ENCODE measurements around the gene PDE11A.

PDE11A gene

DNA sequence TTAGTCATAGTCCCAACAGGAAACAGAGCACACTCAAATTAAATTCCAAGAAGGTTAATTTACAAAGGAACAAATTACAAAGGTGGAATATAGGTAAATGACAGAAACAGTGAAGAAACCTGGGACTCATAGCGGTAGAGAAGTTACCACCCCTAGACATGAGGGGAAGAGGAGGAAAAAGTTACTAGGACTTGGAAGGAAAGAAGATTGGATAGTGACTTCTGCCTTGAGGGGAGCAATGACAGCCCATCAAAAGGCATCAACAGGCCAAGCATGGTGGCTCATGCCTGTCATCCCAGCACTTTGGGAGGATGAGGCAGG, 2.4 kb upstream of the PDE11A start:
- no peaks in the 10 kb centered on the region for H3K9me3 ChIP-seq (ENCODE audit: insufficient read depth, low read length)
- H3K79me2 ChIP-seq (ENCODE audit: insufficient read depth, low read length), result no peaks in the 10 kb centered on the region
- TF ChIP-seq, protein P1, sequence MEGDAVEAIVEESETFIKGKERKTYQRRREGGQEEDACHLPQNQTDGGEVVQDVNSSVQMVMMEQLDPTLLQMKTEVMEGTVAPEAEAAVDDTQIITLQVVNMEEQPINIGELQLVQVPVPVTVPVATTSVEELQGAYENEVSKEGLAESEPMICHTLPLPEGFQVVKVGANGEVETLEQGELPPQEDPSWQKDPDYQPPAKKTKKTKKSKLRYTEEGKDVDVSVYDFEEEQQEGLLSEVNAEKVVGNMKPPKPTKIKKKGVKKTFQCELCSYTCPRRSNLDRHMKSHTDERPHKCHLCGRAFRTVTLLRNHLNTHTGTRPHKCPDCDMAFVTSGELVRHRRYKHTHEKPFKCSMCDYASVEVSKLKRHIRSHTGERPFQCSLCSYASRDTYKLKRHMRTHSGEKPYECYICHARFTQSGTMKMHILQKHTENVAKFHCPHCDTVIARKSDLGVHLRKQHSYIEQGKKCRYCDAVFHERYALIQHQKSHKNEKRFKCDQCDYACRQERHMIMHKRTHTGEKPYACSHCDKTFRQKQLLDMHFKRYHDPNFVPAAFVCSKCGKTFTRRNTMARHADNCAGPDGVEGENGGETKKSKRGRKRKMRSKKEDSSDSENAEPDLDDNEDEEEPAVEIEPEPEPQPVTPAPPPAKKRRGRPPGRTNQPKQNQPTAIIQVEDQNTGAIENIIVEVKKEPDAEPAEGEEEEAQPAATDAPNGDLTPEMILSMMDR (IDR thresholded peaks at IDR 0.05; ENCODE audit: insufficient read depth, low read length, poor library complexity, severe bottlenecking), result no peak
- TF ChIP-seq EZH2phosphoT487 (conservative IDR thresholded peaks at IDR 0.05; ENCODE audit: low read length), result no peak
- H4K20me1 ChIP-seq (ENCODE audit: low read depth, low read length), result no peaks in the 10 kb centered on the region
- H3K4me3 ChIP-seq (ENCODE audit: insufficient read depth, low read length, poor library complexity, severe bottlenecking), result no peak overlapping the region
- no peak overlapping the region for H3K9ac ChIP-seq (ENCODE audit: low read length)
- no peaks in the 10 kb centered on the region for H3K27me3 ChIP-seq (ENCODE audit: low read length)
- H3K36me3 ChIP-seq (ENCODE audit: low read length), result no peaks in the 10 kb centered on the region
- H3K27ac ChIP-seq (ENCODE audit: low read depth, low read length), result no peak overlapping the region
- H2AFZ ChIP-seq (ENCODE audit: low read depth, low read length, severe bottlenecking), result no peak overlapping the region
- H3K9me2 ChIP-seq (replicated peaks; ENCODE audit: insufficient read depth, low read length), result no peaks in the 10 kb centered on the region
- no peak overlapping the region for H3K4me2 ChIP-seq (ENCODE audit: low read depth, low read length, poor library complexity, severe bottlenecking)
- no peaks in the 10 kb centered on the region for H3F3A ChIP-seq (ENCODE audit: insufficient read depth)

DNA sequence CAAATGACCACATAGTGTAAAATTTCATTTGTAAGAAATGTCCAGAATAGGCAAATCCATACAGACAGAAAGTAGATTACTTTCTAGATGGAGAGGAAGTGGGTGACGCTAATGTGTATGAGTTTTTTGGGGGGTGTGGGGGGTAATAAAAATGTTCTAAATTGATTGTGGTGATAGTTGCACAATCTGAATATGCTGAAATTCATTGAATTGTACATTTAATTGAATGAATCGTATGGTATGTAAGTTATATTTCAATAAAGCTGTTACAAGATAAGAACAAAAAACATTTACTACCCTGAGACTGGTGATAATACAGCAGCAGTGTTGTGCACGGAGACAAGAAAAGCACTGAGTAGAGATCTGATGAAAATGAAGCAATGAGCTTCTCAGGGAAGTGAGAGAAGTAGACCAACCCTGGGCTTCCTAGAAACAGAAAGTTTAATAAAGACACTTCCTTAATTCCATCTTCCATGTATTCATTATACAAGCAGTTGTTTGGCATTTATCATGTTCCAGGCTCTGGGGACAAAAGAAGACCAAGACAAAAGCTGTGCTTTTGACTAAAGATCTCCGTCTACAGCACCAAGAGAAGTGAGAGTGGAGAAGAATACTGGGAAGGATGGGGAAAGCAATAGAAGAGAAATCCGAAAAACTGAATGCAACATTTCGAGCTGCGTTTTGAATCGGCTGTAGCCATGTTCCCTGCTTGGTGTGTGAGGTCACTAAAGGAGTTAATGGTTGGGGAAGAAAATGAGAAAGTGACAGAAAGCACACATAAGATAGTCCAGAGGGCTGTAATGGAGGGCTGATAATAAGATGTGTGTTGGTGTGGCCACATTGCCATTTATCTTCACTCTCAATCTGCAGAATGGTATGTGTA, 1.8 kb upstream of the PDE11A start:
- Histone ChIP-seq H3K9ac (ENCODE audit: low read length) (no peak overlapping the region), H3K9me2 (replicated peaks; ENCODE audit: insufficient read depth, low read length) (no peaks in the 10 kb centered on the region), H3K4me2 (ENCODE audit: low read depth, low read length, poor library complexity, severe bottlenecking) (no peak overlapping the region), H3K79me2 (ENCODE audit: insufficient read depth, low read length) (no peaks in the 10 kb centered on the region), H3K27me3 (ENCODE audit: low read length) (no peaks in the 10 kb centered on the region), H3K9me3 (ENCODE audit: insufficient read depth, low read length) (no peaks in the 10 kb centered on the region), H4K20me1 (ENCODE audit: low read depth, low read length) (no peaks in the 10 kb centered on the region), H3K36me3 (ENCODE audit: low read length) (no peaks in the 10 kb centered on the region), H3K27ac (ENCODE audit: low read depth, low read length) (no peak overlapping the region), H2AFZ (ENCODE audit: low read depth, low read length, severe bottlenecking) (no peak overlapping the region), H3K4me3 (ENCODE audit: insufficient read depth, low read length, poor library complexity, severe bottlenecking) (no peak overlapping the region), H3F3A (ENCODE audit: insufficient read depth) (no peaks in the 10 kb centered on the region)
- TF ChIP-seq EZH2phosphoT487 (conservative IDR thresholded peaks at IDR 0.05; ENCODE audit: low read length), result no peak
- TF ChIP-seq, protein P1 (IDR thresholded peaks at IDR 0.05; ENCODE audit: insufficient read depth, low read length, poor library complexity, severe bottlenecking), result no peak

DNA sequence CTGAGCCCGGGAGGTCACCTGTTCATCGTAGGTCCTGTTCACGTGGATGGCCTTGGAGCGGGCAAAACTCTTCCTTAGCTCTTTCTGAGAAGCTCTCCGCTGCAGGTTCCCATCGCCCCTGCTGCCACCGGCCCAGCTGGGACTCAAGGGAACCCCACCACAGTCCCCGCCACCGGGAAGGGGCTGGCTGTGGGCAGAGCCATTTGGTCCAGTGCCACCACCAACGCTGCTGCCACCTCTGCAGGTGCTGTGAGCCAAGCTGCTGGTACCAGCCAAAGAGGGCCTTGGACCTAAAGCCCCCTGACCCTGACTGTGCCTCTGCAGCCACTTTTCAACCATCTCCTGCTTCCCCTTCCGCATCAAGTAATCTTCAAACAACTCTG, 586 bp downstream of the PDE11A start:
- Histone ChIP-seq H3K27ac (ENCODE audit: low read depth, low read length) (no peak overlapping the region), H3K9ac (ENCODE audit: low read length) (no peak overlapping the region), H2AFZ (ENCODE audit: low read depth, low read length, severe bottlenecking) (no peak overlapping the region), H3K79me2 (ENCODE audit: insufficient read depth, low read length) (no peaks in the 10 kb centered on the region), H3K27me3 (ENCODE audit: low read length) (no peaks in the 10 kb centered on the region), H4K20me1 (ENCODE audit: low read depth, low read length) (no peaks in the 10 kb centered on the region), H3F3A (ENCODE audit: insufficient read depth) (no peaks in the 10 kb centered on the region), H3K9me2 (replicated peaks; ENCODE audit: insufficient read depth, low read length) (no peaks in the 10 kb centered on the region), H3K9me3 (ENCODE audit: insufficient read depth, low read length) (no peaks in the 10 kb centered on the region), H3K36me3 (ENCODE audit: low read length) (no peaks in the 10 kb centered on the region), H3K4me3 (ENCODE audit: insufficient read depth, low read length, poor library complexity, severe bottlenecking) (no peak overlapping the region), H3K4me2 (ENCODE audit: low read depth, low read length, poor library complexity, severe bottlenecking) (no peak overlapping the region)
- TF ChIP-seq EZH2phosphoT487 (conservative IDR thresholded peaks at IDR 0.05; ENCODE audit: low read length), result no peak
- TF ChIP-seq, protein P1 (IDR thresholded peaks at IDR 0.05; ENCODE audit: insufficient read depth, low read length, poor library complexity, severe bottlenecking), result no peak

All from SU-DHL-6 (cell line).